B cell (primary cell): Measurements from ENCODE around the gene CWF19L2.

Experiments
- EZH2 ChIP-seq: IDR thresholded peaks from 2 replicates; pipeline ENCODE4 v1.6.1; 2012; ENCODE audit warnings: borderline replicate concordance, low read depth, mild to moderate bottlenecking, moderate library complexity, low read length; ENCODE audit not compliant: insufficient read depth, poor library complexity, severe bottlenecking
- TF ChIP-seq, protein P1 (sequence below): fragments of 200-600 bp; IDR thresholded peaks from one replicate; pipeline ENCODE4 v1.8.0; 2022; ENCODE audit warnings: antibody characterized with exemption, mild to moderate bottlenecking

DNA sequence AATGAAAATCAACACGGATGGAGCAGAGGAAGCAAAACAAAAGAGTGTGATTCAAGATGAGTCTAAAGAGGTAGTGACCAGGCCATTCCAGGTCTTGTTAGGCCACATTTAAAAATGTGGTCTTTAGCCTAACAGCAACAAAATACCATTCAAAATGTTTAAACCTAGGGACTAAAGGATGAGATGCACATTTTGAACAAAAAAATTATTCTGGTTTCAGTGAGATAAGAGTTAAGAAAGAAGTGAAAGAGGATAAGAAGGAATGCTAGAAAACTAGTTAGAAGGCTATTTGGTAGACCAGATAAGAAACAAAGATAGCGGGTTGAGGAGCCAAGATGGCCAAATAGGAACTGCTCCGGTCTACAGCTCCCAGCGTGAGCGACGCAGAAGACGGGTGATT lies 85.2 kb downstream of the CWF19L2 start:
- TF ChIP-seq, protein P1, sequence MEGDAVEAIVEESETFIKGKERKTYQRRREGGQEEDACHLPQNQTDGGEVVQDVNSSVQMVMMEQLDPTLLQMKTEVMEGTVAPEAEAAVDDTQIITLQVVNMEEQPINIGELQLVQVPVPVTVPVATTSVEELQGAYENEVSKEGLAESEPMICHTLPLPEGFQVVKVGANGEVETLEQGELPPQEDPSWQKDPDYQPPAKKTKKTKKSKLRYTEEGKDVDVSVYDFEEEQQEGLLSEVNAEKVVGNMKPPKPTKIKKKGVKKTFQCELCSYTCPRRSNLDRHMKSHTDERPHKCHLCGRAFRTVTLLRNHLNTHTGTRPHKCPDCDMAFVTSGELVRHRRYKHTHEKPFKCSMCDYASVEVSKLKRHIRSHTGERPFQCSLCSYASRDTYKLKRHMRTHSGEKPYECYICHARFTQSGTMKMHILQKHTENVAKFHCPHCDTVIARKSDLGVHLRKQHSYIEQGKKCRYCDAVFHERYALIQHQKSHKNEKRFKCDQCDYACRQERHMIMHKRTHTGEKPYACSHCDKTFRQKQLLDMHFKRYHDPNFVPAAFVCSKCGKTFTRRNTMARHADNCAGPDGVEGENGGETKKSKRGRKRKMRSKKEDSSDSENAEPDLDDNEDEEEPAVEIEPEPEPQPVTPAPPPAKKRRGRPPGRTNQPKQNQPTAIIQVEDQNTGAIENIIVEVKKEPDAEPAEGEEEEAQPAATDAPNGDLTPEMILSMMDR = no peak
- TF ChIP-seq EZH2 = no peak
